A549 treated with RU486 at 1 μM for 4 hours (cell line): ENCODE data around the gene SGCA. TPM values are rescaled to one million over a fixed set of nuclear protein-coding genes. Genes with fewer than 3 reads are reported as not detected.

Experiments used
- total RNA-seq: library from RNA; stranded (reverse); fragments of 200-300 nt; extraction: Qiagen RNA extraction; gene quantifications from 5 replicates; pipeline ENCODE4 v1.2.3, GENCODE V29; 2022; ENCODE audit warnings: low read depth

The SGCA gene
- 1.1 to 2.3 TPM (median 2.0 TPM) in 4 of 5 replicates, not detected in the other for total RNA-seq

DNA sequence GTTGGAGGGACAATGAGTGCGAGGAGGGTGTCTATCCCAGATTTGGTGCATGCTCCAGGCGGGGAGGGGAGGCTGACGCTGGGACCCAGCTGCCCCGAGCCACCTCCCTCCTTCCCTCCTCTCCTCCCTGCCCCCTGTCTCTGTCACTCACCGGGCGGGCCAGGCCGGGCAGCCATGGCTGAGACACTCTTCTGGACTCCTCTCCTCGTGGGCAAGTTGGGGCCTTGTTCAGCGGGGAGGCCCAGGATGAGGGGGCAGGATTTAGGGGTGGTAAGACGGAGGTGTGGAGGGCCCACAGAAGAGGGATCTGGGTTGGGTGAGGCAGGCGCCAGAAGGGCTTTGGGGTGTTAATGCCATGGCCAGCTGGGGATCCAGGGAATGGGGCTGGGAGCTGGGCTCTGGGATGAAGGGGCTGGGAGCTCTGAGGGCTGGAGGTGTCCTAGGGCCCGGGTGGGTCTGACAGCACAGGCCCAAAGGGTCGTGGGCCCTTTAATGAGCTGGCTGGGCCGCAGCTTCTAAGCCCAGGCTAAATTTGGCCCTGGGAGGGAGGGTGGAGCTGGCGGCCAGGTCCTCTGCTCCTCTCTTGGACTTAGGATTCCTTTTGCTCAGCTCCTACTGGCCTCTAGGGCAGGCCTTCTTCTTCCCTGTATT lies at the start of gene SGCA:
SGCA (plus strand) TSS at position 139 of the 651 bp plus-strand sequence; CDS start at position 175, 36 bp downstream.

DNA sequence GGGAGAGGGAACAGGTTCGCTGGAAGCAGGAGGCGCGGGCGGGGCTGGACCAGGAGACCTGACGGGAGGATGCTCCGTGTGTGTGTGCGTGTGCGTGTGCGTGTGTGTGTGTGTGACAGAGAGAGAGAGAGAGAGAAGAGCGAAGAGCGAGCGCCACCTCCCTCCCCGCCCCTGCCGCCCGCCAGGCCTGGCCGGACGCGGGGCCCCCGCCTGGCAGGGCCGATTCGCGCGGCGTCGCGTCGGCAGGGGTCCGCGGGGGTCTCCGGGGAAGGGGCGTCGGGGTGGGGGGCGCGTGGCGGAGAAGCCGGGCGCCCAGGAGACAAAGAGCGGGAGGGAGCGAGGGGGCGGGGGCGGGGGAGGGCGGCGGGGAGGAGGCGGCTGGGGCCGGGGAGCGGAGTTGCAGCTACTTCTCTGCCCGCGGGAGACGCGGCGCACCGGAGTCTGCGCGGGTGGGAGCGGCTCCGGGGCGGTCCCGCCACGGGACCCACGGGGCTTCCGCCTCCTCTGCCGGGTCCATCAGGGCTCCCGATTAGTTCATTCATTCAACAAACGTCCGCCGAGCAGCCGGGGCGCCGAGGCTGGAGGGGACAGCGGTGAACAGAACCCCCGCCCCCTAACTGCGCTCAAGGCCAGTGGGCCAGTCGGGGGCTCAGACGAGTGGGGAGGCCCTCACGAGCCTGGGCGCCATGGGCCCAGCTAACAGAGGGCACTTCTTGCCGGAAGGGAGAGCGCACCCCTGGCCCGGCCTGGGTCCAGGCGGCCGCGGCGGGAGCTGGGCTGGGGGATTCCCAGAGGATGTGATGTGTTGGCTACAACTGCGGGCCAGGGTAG lies 35.9 kb upstream of the SGCA start, which contains the start of gene SAMD14:
SAMD14 (minus strand) TSS at position 433 of the 831 bp plus-strand sequence. CDS start 5,201 bp downstream, outside the sequence.

GRCh38 chr17:50150354-50151040 lies 15.3 kb upstream of the SGCA start, which contains the start of gene PPP1R9B:
TSS of gene PPP1R9B (minus strand) at chr17:50150677. CDS start at chr17:50150513, 164 bp downstream.

DNA sequence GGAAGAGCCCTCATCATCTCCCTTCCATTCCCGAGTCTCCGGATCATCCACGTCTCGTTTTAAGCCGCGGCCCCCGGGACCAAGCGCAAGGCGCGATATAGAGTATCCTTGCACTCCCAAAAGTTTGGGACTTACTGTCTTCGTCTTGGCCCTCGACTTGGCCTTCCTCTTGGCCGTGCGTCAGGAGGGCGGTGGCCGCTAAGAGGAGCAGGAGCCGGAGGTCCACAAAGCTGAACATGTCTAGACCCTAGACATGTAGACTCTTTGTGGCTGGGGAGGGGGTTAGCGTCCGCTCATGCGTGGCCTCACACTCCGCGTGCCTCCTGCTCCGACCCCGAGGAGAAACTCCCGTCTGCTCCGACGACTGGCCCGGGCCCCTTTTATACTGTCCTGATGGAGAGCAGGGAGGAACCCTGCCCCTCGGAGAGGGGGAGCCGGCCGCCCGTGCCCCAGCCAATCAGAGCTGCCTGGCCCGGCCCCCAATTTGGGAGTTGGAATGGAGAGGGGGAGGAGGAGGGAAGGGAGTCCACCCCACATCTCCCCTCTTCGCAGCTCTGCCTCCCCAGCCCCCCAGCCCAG lies 35.6 kb downstream of the SGCA start, which contains the start of gene COL1A1:
COL1A1 (minus strand) TSS at position 356 of the 579 bp plus-strand sequence; CDS start at position 238, 118 bp downstream.

Other genes starting within 250 kb of the SGCA start
- 2.0 to 3.5 TPM (median 3.1 TPM) in 5 replicates for gene DLX4, start 196.8 kb upstream of the SGCA start, total RNA-seq
- 0.05 to 0.10 TPM (median 0.10 TPM) in 4 of 5 replicates, not detected in the other for gene DLX3, start 170.8 kb upstream of the SGCA start, total RNA-seq
- 435 to 522 TPM (median 487 TPM) in 5 replicates for gene ITGA3, start 109.9 kb upstream of the SGCA start, total RNA-seq
- gene PDK2, start 70.7 kb upstream of the SGCA start, total RNA-seq: 13.5 to 20.1 TPM (median 18.4 TPM) in 5 replicates
- gene SAMD14, start 35.8 kb upstream of the SGCA start, total RNA-seq: 0.18 to 0.88 TPM (median 0.38 TPM) in 5 replicates
- gene PPP1R9B, start 15.3 kb upstream of the SGCA start, total RNA-seq: 44.5 to 63.0 TPM (median 59.3 TPM) in 5 replicates
- gene COL1A1, start 35.6 kb downstream of the SGCA start, total RNA-seq: 4.6 to 9.7 TPM (median 6.6 TPM) in 5 replicates
- 21.2 to 28.6 TPM (median 23.5 TPM) in 5 replicates for gene TMEM92, start 108.5 kb downstream of the SGCA start, total RNA-seq
- gene XYLT2, start 180.1 kb downstream of the SGCA start, total RNA-seq: 18.9 to 23.7 TPM (median 21.4 TPM) in 5 replicates
- gene MRPL27, start 207.2 kb downstream of the SGCA start, total RNA-seq: 137 to 172 TPM (median 142 TPM) in 5 replicates
- gene EME1, start 207.2 kb downstream of the SGCA start, total RNA-seq: 13.9 to 16.5 TPM (median 14.9 TPM) in 5 replicates
- gene LRRC59, start 231.5 kb downstream of the SGCA start, total RNA-seq: 223 to 243 TPM (median 236 TPM) in 5 replicates